Endothelial cell of umbilical vein (primary cell): ENCODE data around the gene IRS1. TPM values are rescaled to one million over a fixed set of nuclear protein-coding genes. Genes with fewer than 3 reads are reported as not detected.

Experiments used
- BruUV-seq: library from RNA; stranded (reverse); fragments of 400-500 nt; replicated peaks from 2 replicates; lab custom pipeline; 2021; lab: Mats Ljungman, UMichigan
- CTCF ChIA-PET: fragments of 300-600, 350-600 bp; sonication (Branson Sonifier 250); formaldehyde crosslinking; loops from one replicate; lab custom pipeline; 2021; ENCODE audit warnings: antibody characterized with exemption, inconsistent platforms; lab: Charles Lee
- POLR2A ChIA-PET: fragments of 300-600, 350-600 bp; sonication (Branson Sonifier 250); formaldehyde crosslinking; loops from one replicate; lab custom pipeline; 2021; ENCODE audit warnings: antibody characterized with exemption, inconsistent platforms; lab: Charles Lee
- DNase-seq: peaks from one replicate; pipeline ENCODE4 v3.0.0-alpha.2; 2011; ENCODE audit warnings: low read depth, low spot score
- FAIRE-seq: peaks from 2 replicates; lab custom pipeline; 2011; peaks lifted over from hg19 to GRCh38; lab: Jason Lieb, UNC
- H2AFZ ChIP-seq: 2 replicates; pipeline ENCODE4 v1.6.0; 2012; ENCODE audit warnings: low read depth, low read length, control low read depth, inconsistent platforms
- H3K27ac ChIP-seq: 2 replicates; pipeline ENCODE4 v1.5.1; 2011; ENCODE audit warnings: low read depth, mild to moderate bottlenecking, control low read depth, low read length, moderate library complexity; ENCODE audit not compliant: insufficient read depth
- H3K27me3 ChIP-seq, 2 experiments: 2 replicates each; pipeline versions ENCODE4 v1.6.0 to v1.6.1; 2011; ENCODE audit warnings: low read length in 2 of 2, mixed read lengths in 1 of 2; ENCODE audit not compliant: control insufficient read depth in 2 of 2, insufficient read depth in 2 of 2
- H3K36me3 ChIP-seq, 2 experiments: 2 replicates in 1 of 2; 3 replicates in 1 of 2; pipeline ENCODE4 v1.5.1; 2011; ENCODE audit warnings: low read length in 2 of 2, mild to moderate bottlenecking in 1 of 2, moderate library complexity in 1 of 2; ENCODE audit not compliant: control insufficient read depth in 2 of 2, insufficient read depth in 2 of 2; ENCODE audit errors: extremely low read depth in 1 of 2
- H3K4me1 ChIP-seq: 3 replicates; pipeline ENCODE4 v1.5.1; 2011; ENCODE audit warnings: mild to moderate bottlenecking, low read length; ENCODE audit not compliant: control insufficient read depth, insufficient read depth; ENCODE audit errors: extremely low read depth
- H3K4me2 ChIP-seq: 2 replicates; pipeline ENCODE4 v1.6.1; 2011; ENCODE audit warnings: low read length, control low read depth, mixed read lengths; ENCODE audit not compliant: insufficient read depth
- H3K4me3 ChIP-seq, 3 experiments: fragments of 200-600 bp in 1 of 3; sonication (generic), shearing (Covaris generic) in 1 of 3; replicated peaks in 1 of 3; 2 replicates each; pipeline ENCODE4 v1.5.1; 2011 to 2016; ENCODE audit warnings: control low read depth in 3 of 3, low read length in 3 of 3, mild to moderate bottlenecking in 2 of 3, inconsistent platforms in 1 of 3, low read depth in 1 of 3, moderate library complexity in 1 of 3; ENCODE audit not compliant: insufficient read depth in 1 of 3
- H3K79me2 ChIP-seq: 2 replicates; pipeline ENCODE4 v1.6.0; 2012; ENCODE audit warnings: low read length, inconsistent platforms; ENCODE audit not compliant: control insufficient read depth, insufficient read depth
- H3K9ac ChIP-seq: replicated peaks from 2 replicates; pipeline ENCODE3; 2011; ENCODE audit warnings: low read length, control low read depth; ENCODE audit not compliant: insufficient read depth; ENCODE audit errors: extremely low read depth
- H3K9me1 ChIP-seq: replicated peaks from 3 replicates; pipeline ENCODE4 v1.6.0; 2011; ENCODE audit warnings: mild to moderate bottlenecking, low read length; ENCODE audit not compliant: control insufficient read depth, insufficient read depth; ENCODE audit errors: extremely low read depth
- H3K9me3 ChIP-seq: replicated peaks from 2 replicates; pipeline ENCODE4 v1.5.1; 2012; ENCODE audit warnings: low read length, inconsistent platforms; ENCODE audit not compliant: control insufficient read depth, insufficient read depth
- H4K20me1 ChIP-seq: replicated peaks from 2 replicates; pipeline ENCODE3; 2011; ENCODE audit warnings: mild to moderate bottlenecking, low read length; ENCODE audit not compliant: control insufficient read depth, insufficient read depth; ENCODE audit errors: extremely low read depth
- EZH2 ChIP-seq: IDR thresholded peaks from 2 replicates; pipeline ENCODE4 v1.6.1; 2012; ENCODE audit warnings: borderline replicate concordance, low read depth, mild to moderate bottlenecking, moderate library complexity, low read length, inconsistent platforms; ENCODE audit not compliant: severe bottlenecking
- FOS ChIP-seq: IDR thresholded peaks from 2 replicates; pipeline ENCODE4 v1.6.1; 2011; ENCODE audit warnings: mild to moderate bottlenecking, low read length, moderate library complexity, borderline replicate concordance; ENCODE audit not compliant: insufficient read depth
- GATA2 ChIP-seq: IDR thresholded peaks from 2 replicates; pipeline ENCODE4 v1.7.0; 2011; ENCODE audit warnings: low read depth, mild to moderate bottlenecking, moderate library complexity, mixed read lengths, low read length; ENCODE audit not compliant: insufficient read length, insufficient read depth
- JUN ChIP-seq: IDR thresholded peaks from 2 replicates; pipeline ENCODE4 v1.6.1; 2011; ENCODE audit warnings: borderline replicate concordance, low read depth; ENCODE audit not compliant: insufficient read length, insufficient read depth
- MYC ChIP-seq: IDR thresholded peaks from one replicate; pipeline ENCODE4 v1.6.1; 2011; ENCODE audit warnings: mild to moderate bottlenecking, low read depth, low read length
- POLR2A ChIP-seq: IDR thresholded peaks from 2 replicates; pipeline ENCODE4 v1.6.1; 2012; ENCODE audit warnings: low read depth, mild to moderate bottlenecking, control low read depth, low read length
- POLR2AphosphoS5 ChIP-seq: IDR thresholded peaks from 2 replicates; pipeline ENCODE4 v1.6.1; 2012; ENCODE audit warnings: low read depth, mild to moderate bottlenecking, control low read depth, low read length, moderate library complexity; ENCODE audit not compliant: insufficient read depth
- dilution Hi-C: fragments of 300-500 bp; cut with MboI; formaldehyde crosslinking; loops from one replicate; pipeline ENCODE4 v1.15.0; 2019; ENCODE audit warnings: low sequenced_read_pairs; ENCODE audit not compliant: extremely low pct_ligation_motif_present
- intact Hi-C: fragments of 100-400 bp; cut with micrococcal nuclease; formaldehyde crosslinking; loops from one replicate; pipeline ENCODE4 v1.10.0; 2022
- polyA plus RNA-seq, 4 experiments: library from polyadenylated mRNA; depleted of rRNA in 3 of 4; stranded (reverse) in 3 of 4; unstranded in 1 of 4; fragments of >200 nt; gene quantifications; 2 replicates each; pipeline versions ENCODE4 v1.2.1 to v1.2.3, GENCODE V29; 2011 to 2012; ENCODE audit warnings: missing spikeins in 1 of 4
- total RNA-seq: library from RNA; stranded (reverse); gene quantifications from 2 replicates; pipeline ENCODE4 v1.2.3, GENCODE V29; 2021
- TF ChIP-seq, protein P1 (sequence below): IDR thresholded peaks from 2 replicates; pipeline ENCODE4 v1.6.1; 2011; ENCODE audit not compliant: insufficient read depth, insufficient read length
- TF ChIP-seq, protein P2 (sequence below), 2 donors: IDR thresholded peaks; 1 replicate in 1 of 2; 2 replicates in 1 of 2; pipeline ENCODE4 v1.5.1; 2011; ENCODE audit warnings: low read length in 2 of 2, mild to moderate bottlenecking in 2 of 2, moderate library complexity in 2 of 2, control low read depth in 1 of 2, inconsistent platforms in 1 of 2, low read depth in 1 of 2; ENCODE audit not compliant: insufficient read depth in 1 of 2; ENCODE audit errors: extremely low read depth in 1 of 2

The IRS1 gene
- total and polyA plus RNA-seq, 2 donors (not counting 3 experiments of a cell fraction or from before 2014, with no cell fraction given): 0.10 to 0.11 TPM

DNA sequence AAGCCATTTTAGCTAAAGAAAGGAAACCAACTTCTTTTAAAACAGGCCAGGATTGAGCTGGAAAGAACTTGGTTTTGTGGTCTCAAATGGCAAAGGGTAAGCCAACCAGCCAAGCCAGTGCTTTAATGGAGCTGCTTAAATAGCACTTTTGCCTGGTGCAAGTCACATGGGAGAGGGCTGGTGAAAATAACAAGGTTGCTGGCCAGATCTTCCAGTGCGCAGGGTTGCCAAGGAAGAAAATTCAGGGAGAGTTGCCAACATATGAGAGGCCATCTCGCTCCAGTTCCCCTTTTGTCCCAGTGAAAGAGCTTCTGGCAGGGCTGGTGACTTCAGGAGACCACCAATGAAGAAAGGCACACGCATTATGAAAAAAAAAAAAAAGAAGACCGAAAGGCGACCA, 57.3 kb downstream of the IRS1 start:
- H2AFZ ChIP-seq: no peak overlapping the region
- BruUV-seq: no TSS peak
- FAIRE-seq: no peak
- no peaks in the 10 kb centered on the region for H3K9me3 ChIP-seq
- H3K9me1 ChIP-seq: no peaks in the 10 kb centered on the region
- no peak overlapping the region for H3K4me2 ChIP-seq
- no peaks in the 10 kb centered on the region for H4K20me1 ChIP-seq
- H3K79me2 ChIP-seq: no peaks in the 10 kb centered on the region
- no peaks in the 10 kb centered on the region for H3K4me1 ChIP-seq
- no peak overlapping the region for H3K27ac ChIP-seq
- no peak for DNase-seq
- H3K4me3 ChIP-seq: no peak overlapping the region
- H3K9ac ChIP-seq: no peak overlapping the region
- no peaks in the 10 kb centered on the region for H3K27me3 ChIP-seq
- ChIA-PET POLR2A (no interaction called here), CTCF (no interaction called here)
- intact Hi-C loops: no loop called here
- dilution Hi-C loops: no loop called here
- TF ChIP-seq FOS: no peak
- TF ChIP-seq, protein P1, sequence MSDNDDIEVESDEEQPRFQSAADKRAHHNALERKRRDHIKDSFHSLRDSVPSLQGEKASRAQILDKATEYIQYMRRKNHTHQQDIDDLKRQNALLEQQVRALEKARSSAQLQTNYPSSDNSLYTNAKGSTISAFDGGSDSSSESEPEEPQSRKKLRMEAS: no peak
- TF ChIP-seq EZH2: no peak
- no peaks in the 10 kb centered on the region for H3K36me3 ChIP-seq

DNA sequence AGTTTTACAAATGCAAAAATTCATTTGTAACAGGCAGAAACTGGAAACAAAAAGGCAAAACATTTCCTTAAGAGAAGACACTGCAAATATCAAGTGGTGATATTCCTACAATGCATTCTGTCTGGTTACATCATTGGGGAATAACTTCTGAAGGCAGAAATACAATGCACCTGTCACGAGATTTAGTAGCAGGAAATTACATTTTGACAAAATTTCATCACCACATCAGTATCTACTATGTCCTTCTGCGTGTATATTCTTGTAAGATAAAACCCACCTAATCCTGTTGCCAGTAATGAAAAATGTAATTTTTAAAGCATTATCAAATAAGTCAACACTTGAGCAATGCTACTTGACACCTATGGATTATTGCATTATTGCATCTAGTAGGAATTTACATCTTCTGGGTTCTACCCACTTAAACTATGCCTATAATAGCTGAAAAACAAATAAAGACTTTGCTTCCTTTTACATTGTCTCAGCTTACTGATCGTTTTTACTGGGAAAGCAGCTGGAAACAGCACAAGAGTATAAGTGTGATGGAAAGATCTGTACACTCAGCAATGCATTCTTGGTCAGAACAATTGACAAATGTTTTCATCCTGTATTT, 59.5 kb downstream of the IRS1 start:
- no peaks in the 10 kb centered on the region for H3K27me3 ChIP-seq
- H4K20me1 ChIP-seq: no peaks in the 10 kb centered on the region
- H2AFZ ChIP-seq: no peak overlapping the region
- dilution Hi-C loops (no loop called here), intact Hi-C loops (no loop called here)
- H3K4me1 ChIP-seq: no peaks in the 10 kb centered on the region
- no peak for TF ChIP-seq POLR2AphosphoS5
- TF ChIP-seq, protein P1: no peak
- TF ChIP-seq POLR2A: no peak
- TF ChIP-seq, protein P2, sequence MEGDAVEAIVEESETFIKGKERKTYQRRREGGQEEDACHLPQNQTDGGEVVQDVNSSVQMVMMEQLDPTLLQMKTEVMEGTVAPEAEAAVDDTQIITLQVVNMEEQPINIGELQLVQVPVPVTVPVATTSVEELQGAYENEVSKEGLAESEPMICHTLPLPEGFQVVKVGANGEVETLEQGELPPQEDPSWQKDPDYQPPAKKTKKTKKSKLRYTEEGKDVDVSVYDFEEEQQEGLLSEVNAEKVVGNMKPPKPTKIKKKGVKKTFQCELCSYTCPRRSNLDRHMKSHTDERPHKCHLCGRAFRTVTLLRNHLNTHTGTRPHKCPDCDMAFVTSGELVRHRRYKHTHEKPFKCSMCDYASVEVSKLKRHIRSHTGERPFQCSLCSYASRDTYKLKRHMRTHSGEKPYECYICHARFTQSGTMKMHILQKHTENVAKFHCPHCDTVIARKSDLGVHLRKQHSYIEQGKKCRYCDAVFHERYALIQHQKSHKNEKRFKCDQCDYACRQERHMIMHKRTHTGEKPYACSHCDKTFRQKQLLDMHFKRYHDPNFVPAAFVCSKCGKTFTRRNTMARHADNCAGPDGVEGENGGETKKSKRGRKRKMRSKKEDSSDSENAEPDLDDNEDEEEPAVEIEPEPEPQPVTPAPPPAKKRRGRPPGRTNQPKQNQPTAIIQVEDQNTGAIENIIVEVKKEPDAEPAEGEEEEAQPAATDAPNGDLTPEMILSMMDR (IDR thresholded peaks at IDR 0.05; ENCODE audit: extremely low read depth in 1 of 2, insufficient read depth in 1 of 2, low read depth in 1 of 2, low read length in 2 of 2): no peak
- TF ChIP-seq EZH2: no peak
- no peak for TF ChIP-seq MYC
- no peak for TF ChIP-seq FOS
- no peak for TF ChIP-seq GATA2
- no peak for TF ChIP-seq JUN
- no peaks in the 10 kb centered on the region for H3K9me1 ChIP-seq
- no peaks in the 10 kb centered on the region for H3K36me3 ChIP-seq
- H3K4me3 ChIP-seq: no peak overlapping the region
- H3K27ac ChIP-seq: no peak overlapping the region
- H3K9me3 ChIP-seq: no peaks in the 10 kb centered on the region
- H3K9ac ChIP-seq: no peak overlapping the region
- DNase-seq (no peak), FAIRE-seq (no peak)
- no peak overlapping the region for H3K4me2 ChIP-seq
- BruUV-seq: no TSS peak
- ChIA-PET CTCF (no interaction called here), POLR2A (no interaction called here)
- H3K79me2 ChIP-seq: no peaks in the 10 kb centered on the region
